IPS DF 19.7 (cell line): ENCODE data around the gene RBBP8NL.

Experiments used
- DNase-seq: peaks from one replicate; pipeline ENCODE4 v3.0.0-alpha.2; 2013; ENCODE audit warnings: low read depth, low spot score

RBBP8NL gene

GRCh38 chr20:62392621-62393334 is 34.6 kb downstream of the RBBP8NL start:
- no peak for DNase-seq

GRCh38 chr20:62392077-62392418 is 35.3 kb downstream of the RBBP8NL start:
- no peak for DNase-seq

- no peak for DNase-seq
Observed at GRCh38 chr20:62391165-62392076, 35.9 kb downstream of the RBBP8NL start.

GRCh38 chr20:62390317-62391164 is 36.8 kb downstream of the RBBP8NL start:
- no peak for DNase-seq

- DNase-seq = no peak
Observed at GRCh38 chr20:62389601-62390087, 37.7 kb downstream of the RBBP8NL start.

- no peak for DNase-seq
Observed at GRCh38 chr20:62388839-62389600, 38.3 kb downstream of the RBBP8NL start.

GRCh38 chr20:62387933-62388635 is 39.3 kb downstream of the RBBP8NL start:
- DNase-seq = no peak

GRCh38 chr20:62387219-62387913 is 40.0 kb downstream of the RBBP8NL start:
- DNase-seq = no peak

GRCh38 chr20:62386383-62387218 is 40.7 kb downstream of the RBBP8NL start, which contains the start of gene RPS21:
TSS of gene RPS21 (plus strand) at chr20:62387103. CDS start at chr20:62387339, 236 bp downstream.
- DNase-seq = no peak

- DNase-seq = no peak
Observed at GRCh38 chr20:62382306-62383198, 44.8 kb downstream of the RBBP8NL start.

GRCh38 chr20:62381842-62382241 is 45.5 kb downstream of the RBBP8NL start:
- DNase-seq = no peak

GRCh38 chr20:62381202-62381797 is 46.0 kb downstream of the RBBP8NL start:
- no peak for DNase-seq

GRCh38 chr20:62378215-62378614 is 49.1 kb downstream of the RBBP8NL start:
- DNase-seq = no peak

GRCh38 chr20:62377615-62378178 is 49.6 kb downstream of the RBBP8NL start:
- no peak for DNase-seq

- no peak for DNase-seq
Observed at GRCh38 chr20:62377064-62377461, 50.3 kb downstream of the RBBP8NL start.

- DNase-seq = no peak
Observed at GRCh38 chr20:62376112-62377063, 51.0 kb downstream of the RBBP8NL start.
